K562 (cell line): ENCODE measurements around the gene TTLL10. TPM values are rescaled to one million over a fixed set of nuclear protein-coding genes. Genes with fewer than 3 reads are reported as not detected.

Source experiments
- BCOR ChIP-seq: fragments of 450-650 bp; IDR thresholded peaks from 2 replicates; pipeline ENCODE4 v1.6.1; 2016
- CCAR2 ChIP-seq: fragments of 200-400 bp; formaldehyde crosslinking; IDR thresholded peaks from 2 replicates; pipeline ENCODE4 v1.6.1; 2017; ENCODE audit warnings: mild to moderate bottlenecking, low read depth, low read length
- CHD1 ChIP-seq: fragments of 200-600 bp; sonication (generic); IDR thresholded peaks from one replicate; pipeline ENCODE4 v1.6.1; 2012; ENCODE audit warnings: mild to moderate bottlenecking, moderate library complexity, low read length, inconsistent platforms
- HNRNPL ChIP-seq: fragments of 200-400 bp; formaldehyde crosslinking; IDR thresholded peaks from 2 replicates; pipeline ENCODE4 v1.6.1; 2017; ENCODE audit warnings: low read depth, mild to moderate bottlenecking, low read length
- KDM1A ChIP-seq, 2 experiments: fragments of 450-650 bp; IDR thresholded peaks; 2 replicates each; pipeline ENCODE4 v1.6.1; 2016; ENCODE audit warnings: mild to moderate bottlenecking in 2 of 2
- KDM4B ChIP-seq, 2 experiments: fragments of 450-650 bp in 1 of 2; sonication (generic) in 1 of 2; IDR thresholded peaks; 2 replicates each; pipeline ENCODE4 v1.6.1; 2016 to 2017; ENCODE audit warnings: borderline replicate concordance in 2 of 2, antibody characterized with exemption in 1 of 2, low read depth in 1 of 2, mild to moderate bottlenecking in 1 of 2
- MTF1 ChIP-seq: fragments of 250-450 bp; sonication (Bioruptor Pico); IDR thresholded peaks from 2 replicates; pipeline ENCODE4 v1.9.0; 2021; ENCODE audit warnings: moderate library complexity, mild to moderate bottlenecking, inconsistent platforms, borderline replicate concordance
- NR2F6 ChIP-seq: fragments of 450-650 bp; formaldehyde crosslinking; IDR thresholded peaks from 2 replicates; pipeline ENCODE4 v1.4.0; 2020; ENCODE audit warnings: mild to moderate bottlenecking
- NUFIP1 ChIP-seq: fragments of 450-650 bp; IDR thresholded peaks from 2 replicates; pipeline ENCODE4 v1.6.1; 2018; ENCODE audit not compliant: partially characterized antibody
- TAF1 ChIP-seq: IDR thresholded peaks from 2 replicates; pipeline ENCODE4 v1.6.1; 2011; ENCODE audit warnings: mild to moderate bottlenecking, low read length, moderate library complexity; ENCODE audit not compliant: insufficient read depth, control insufficient read depth, severe bottlenecking; ENCODE audit errors: extremely low read depth
- TEAD1 ChIP-seq, 2 experiments: fragments of 450-650 bp in 1 of 2; sonication (generic) in 1 of 2; formaldehyde crosslinking; IDR thresholded peaks; 2 replicates each; pipeline versions ENCODE4 v1.4.0 to v1.8.0; 2020 to 2022; ENCODE audit warnings: mild to moderate bottlenecking in 2 of 2, missing genetic modification reagents in 1 of 2
- ZFP36 ChIP-seq: fragments of 150-350 bp; IDR thresholded peaks from 2 replicates; pipeline ENCODE4 v1.6.1; 2018; ENCODE audit warnings: low read length, low read depth; ENCODE audit not compliant: partially characterized antibody
- ZNF436 ChIP-seq: fragments of 250-450, 450-650 bp; sonication (Bioruptor Pico); formaldehyde crosslinking; IDR thresholded peaks from 2 replicates; pipeline ENCODE4 v1.7.0; 2020; ENCODE audit warnings: mild to moderate bottlenecking
- ZNF780A ChIP-seq: fragments of 250-450 bp; sonication (Bioruptor Pico); IDR thresholded peaks from 2 replicates; pipeline ENCODE4 v1.5.0; 2021; ENCODE audit warnings: mild to moderate bottlenecking
- polyA plus RNA-seq, 8 experiments: library from polyadenylated mRNA; depleted of rRNA in 4 of 8; stranded (reverse) in 5 of 8; unstranded in 3 of 8; fragments of >200 nt; fragmentation: Nextera tagmentation in 2 of 8; fragmentation: Illumina TruSeq in 1 of 8; extraction: Ambion mirVana in 2 of 8; extraction: Trizol in 1 of 8; gene quantifications; 2 replicates each; pipeline versions ENCODE4 v1.2.1 to v1.2.3, GENCODE V29; 2011 to 2014; ENCODE audit warnings: inconsistent platforms in 1 of 8, missing spikeins in 1 of 8
- total RNA-seq, 7 experiments: library from RNA; depleted of rRNA in 6 of 7; stranded (reverse); fragments of >200 nt in 6 of 7; fragmentation: Illumina TruSeq in 2 of 7; extraction: Trizol in 2 of 7; gene quantifications; 2 replicates each; pipeline versions ENCODE4 v1.2.1 to v1.2.3, GENCODE V29; 2011 to 2021; ENCODE audit warnings: low replicate concordance in 1 of 7
- TF ChIP-seq, protein P1 (sequence below): fragments of 250-450 bp; sonication (Bioruptor Pico); IDR thresholded peaks from 2 replicates; pipeline ENCODE4 v1.4.0; 2020; ENCODE audit warnings: borderline replicate concordance
- TF ChIP-seq, protein P2 (sequence below), 2 experiments: fragments of 200-800 bp in 1 of 2; sonication (Bioruptor generic) in 1 of 2; sonication (generic) in 1 of 2; formaldehyde crosslinking in 1 of 2; IDR thresholded peaks in 1 of 2; conservative IDR thresholded peaks in 1 of 2; 2 replicates each; pipeline versions ENCODE4 v1.5.0 to v1.6.1; 2016 to 2020; ENCODE audit warnings: missing compliant biosample characterization in 1 of 2, missing genetic modification characterization in 1 of 2, missing genetic modification reagents in 1 of 2
- TF ChIP-seq, protein P3 (sequence below): fragments of 250-450 bp; sonication (Bioruptor Pico); IDR thresholded peaks from 2 replicates; pipeline ENCODE4 v1.5.0; 2022; ENCODE audit warnings: mild to moderate bottlenecking

TTLL10 gene
- total and polyA plus RNA-seq, 9 of the 15 experiments (the other 6 are each of a cell fraction or from before 2014, with no cell fraction given): not detected

DNA sequence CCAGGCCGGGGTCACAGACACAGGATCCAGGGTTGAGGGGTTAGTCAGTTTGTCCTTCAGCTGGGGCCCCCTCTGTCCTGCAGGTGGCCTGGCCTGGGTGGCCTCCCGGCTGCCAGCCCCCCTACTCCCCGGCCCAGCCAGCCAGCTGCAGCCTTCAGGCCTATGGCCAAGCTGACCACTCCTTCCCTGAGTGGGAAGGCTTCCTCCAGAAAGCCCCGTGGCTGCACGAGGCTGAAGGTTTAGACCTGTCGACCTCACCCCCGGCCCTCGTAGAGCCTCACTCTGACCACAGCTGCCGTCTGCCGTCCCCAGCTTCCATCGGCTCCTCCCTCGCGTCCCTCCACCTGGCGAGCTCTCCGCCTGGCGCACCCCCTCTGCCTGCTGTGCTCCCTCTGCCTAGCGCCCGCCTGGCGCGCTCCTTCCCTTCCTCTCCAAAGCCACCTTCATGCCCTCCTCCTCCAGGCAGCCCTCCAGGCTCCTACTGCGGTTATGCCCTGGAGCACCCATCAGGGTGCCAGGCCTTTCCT, 9.6 kb downstream of the TTLL10 start (continued):
- TF ChIP-seq, protein P1, sequence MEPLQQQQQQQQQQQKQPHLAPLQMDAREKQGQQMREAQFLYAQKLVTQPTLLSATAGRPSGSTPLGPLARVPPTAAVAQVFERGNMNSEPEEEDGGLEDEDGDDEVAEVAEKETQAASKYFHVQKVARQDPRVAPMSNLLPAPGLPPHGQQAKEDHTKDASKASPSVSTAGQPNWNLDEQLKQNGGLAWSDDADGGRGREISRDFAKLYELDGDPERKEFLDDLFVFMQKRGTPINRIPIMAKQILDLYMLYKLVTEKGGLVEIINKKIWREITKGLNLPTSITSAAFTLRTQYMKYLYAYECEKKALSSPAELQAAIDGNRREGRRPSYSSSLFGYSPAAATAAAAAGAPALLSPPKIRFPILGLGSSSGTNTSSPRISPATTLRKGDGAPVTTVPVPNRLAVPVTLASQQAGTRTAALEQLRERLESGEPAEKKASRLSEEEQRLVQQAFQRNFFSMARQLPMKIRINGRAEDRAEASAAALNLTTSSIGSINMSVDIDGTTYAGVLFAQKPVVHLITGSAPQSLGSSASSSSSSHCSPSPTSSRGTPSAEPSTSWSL (CRISPR knock-in tag): no peak
- TF ChIP-seq MTF1 (no peak), ZFP36 (peak; percentile 97), HNRNPL (0 out of 2 replicates have a peak, but pooled peaks have one; percentile 2), TAF1 (no peak), CHD1 (no peak), ZNF436 (CRISPR knock-in tag) (peak; percentile 59; the same call in 1 of the 2 replicates), NUFIP1 (no peak), ZNF780A (CRISPR knock-in tag) (no peak), TEAD1 (CRISPR knock-in tag; IDR thresholded peaks at IDR 0.05) (no peak), KDM1A (IDR thresholded peaks at IDR 0.05) (peak; percentile 40 to 74; a peak in 3 of 4 replicates), CCAR2 (no peak), KDM4B (IDR thresholded peaks at IDR 0.05; ENCODE audit: borderline replicate concordance in 2 of 2, low read depth in 1 of 2) (no peak), NR2F6 (no peak), BCOR (peak; percentile 88)
- TF ChIP-seq, protein P2, sequence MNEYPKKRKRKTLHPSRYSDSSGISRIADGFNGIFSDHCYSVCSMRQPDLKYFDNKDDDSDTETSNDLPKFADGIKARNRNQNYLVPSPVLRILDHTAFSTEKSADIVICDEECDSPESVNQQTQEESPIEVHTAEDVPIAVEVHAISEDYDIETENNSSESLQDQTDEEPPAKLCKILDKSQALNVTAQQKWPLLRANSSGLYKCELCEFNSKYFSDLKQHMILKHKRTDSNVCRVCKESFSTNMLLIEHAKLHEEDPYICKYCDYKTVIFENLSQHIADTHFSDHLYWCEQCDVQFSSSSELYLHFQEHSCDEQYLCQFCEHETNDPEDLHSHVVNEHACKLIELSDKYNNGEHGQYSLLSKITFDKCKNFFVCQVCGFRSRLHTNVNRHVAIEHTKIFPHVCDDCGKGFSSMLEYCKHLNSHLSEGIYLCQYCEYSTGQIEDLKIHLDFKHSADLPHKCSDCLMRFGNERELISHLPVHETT (CRISPR knock-in tag; conservative IDR thresholded peaks at IDR 0.05 in 1 of 2, IDR thresholded peaks at IDR 0.05 in 1 of 2): no peak
- TF ChIP-seq, protein P3, sequence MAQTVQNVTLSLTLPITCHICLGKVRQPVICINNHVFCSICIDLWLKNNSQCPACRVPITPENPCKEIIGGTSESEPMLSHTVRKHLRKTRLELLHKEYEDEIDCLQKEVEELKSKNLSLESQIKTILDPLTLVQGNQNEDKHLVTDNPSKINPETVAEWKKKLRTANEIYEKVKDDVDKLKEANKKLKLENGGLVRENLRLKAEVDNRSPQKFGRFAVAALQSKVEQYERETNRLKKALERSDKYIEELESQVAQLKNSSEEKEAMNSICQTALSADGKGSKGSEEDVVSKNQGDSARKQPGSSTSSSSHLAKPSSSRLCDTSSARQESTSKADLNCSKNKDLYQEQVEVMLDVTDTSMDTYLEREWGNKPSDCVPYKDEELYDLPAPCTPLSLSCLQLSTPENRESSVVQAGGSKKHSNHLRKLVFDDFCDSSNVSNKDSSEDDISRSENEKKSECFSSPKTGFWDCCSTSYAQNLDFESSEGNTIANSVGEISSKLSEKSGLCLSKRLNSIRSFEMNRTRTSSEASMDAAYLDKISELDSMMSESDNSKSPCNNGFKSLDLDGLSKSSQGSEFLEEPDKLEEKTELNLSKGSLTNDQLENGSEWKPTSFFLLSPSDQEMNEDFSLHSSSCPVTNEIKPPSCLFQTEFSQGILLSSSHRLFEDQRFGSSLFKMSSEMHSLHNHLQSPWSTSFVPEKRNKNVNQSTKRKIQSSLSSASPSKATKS (CRISPR knock-in tag): no peak
- TF ChIP-seq, all 486 proteins: peak for 11
